ENCODE measurements around the gene RASSF9. TPM values are rescaled to one million over a fixed set of nuclear protein-coding genes. Genes with fewer than 3 reads are reported as not detected.

Gene RASSF9
- total RNA-seq: 1 to 10 TPM; 1.2 to 3.6 (median 2.1) TPM

- intact Hi-C loops (cut with DNase I): no loop called here
- no peak for DNase-seq (ENCODE audit: extremely low spot score)
- H3K36me3 ChIP-seq: no peaks in the 10 kb centered on the region
- H3K4me3 ChIP-seq: peak within 1 kb of the TSS; percentile 37 to 55 (median 52)
- no peaks in the 10 kb centered on the region for H3K27me3 ChIP-seq
- no peaks in the 10 kb centered on the region for H3K9me3 ChIP-seq
- 32% methylated on average over 15 of the region's 15 CpGs for WGBS
- H3K4me1 ChIP-seq: peaks cover 6 to 18% (median 16%) of the 10 kb centered on the region in 4 donors
- TF ChIP-seq POLR2AphosphoS5 (IDR thresholded peaks at IDR 0.05): peak in 1 of 2 donors; percentile 47
- no peak for TF ChIP-seq CTCF (IDR thresholded peaks at IDR 0.05)
- no peak for TF ChIP-seq POLR2A (IDR thresholded peaks at IDR 0.05; ENCODE audit: low read depth)
- TF ChIP-seq EP300 (IDR thresholded peaks at IDR 0.05): no peak
- peak within 1 kb of the TSS; percentile 67 to 72 (median 70) for H3K27ac ChIP-seq (replicated peaks in 1 of 4)
These were observed at the start of gene RASSF9 for GRCh38 chr12:85836197-85837090. TSS of gene RASSF9 (minus strand) at chr12:85836409. CDS start at chr12:85836201, 208 bp downstream.

GRCh38 chr12:85883763-85884162 is 47.6 kb upstream of the RASSF9 start:
- intact Hi-C loops (cut with DNase I): no loop called here
- no peaks in the 10 kb centered on the region for H3K9me3 ChIP-seq

GRCh38 chr12:85877459-85877858 is 41.2 kb upstream of the RASSF9 start:
- H3K27me3 ChIP-seq: peaks cover 0 to 8% (median 0%) of the 10 kb centered on the region in 4 donors
- no peaks in the 10 kb centered on the region for H3K36me3 ChIP-seq
- H3K27ac ChIP-seq (replicated peaks in 1 of 4): no peak overlapping the region
- no peak overlapping the region for H3K4me3 ChIP-seq
- WGBS: 62% methylated on average over 3 of the region's 3 CpGs
- no peaks in the 10 kb centered on the region for H3K9me3 ChIP-seq
- intact Hi-C loops (cut with DNase I): no loop called here
- DNase-seq (ENCODE audit: extremely low spot score): no peak
- no peaks in the 10 kb centered on the region for H3K4me1 ChIP-seq
- TF ChIP-seq CTCF (IDR thresholded peaks at IDR 0.05) (no peak), POLR2A (IDR thresholded peaks at IDR 0.05; ENCODE audit: low read depth) (no peak), EP300 (IDR thresholded peaks at IDR 0.05) (no peak), POLR2AphosphoS5 (IDR thresholded peaks at IDR 0.05) (no peak)

More at GRCh38 chr12:85883763-85884162, 47.6 kb upstream of the RASSF9 start:
- Histone ChIP-seq H3K27ac (replicated peaks in 1 of 4) (no peak overlapping the region), H3K4me3 (no peak overlapping the region), H3K4me1 (no peaks in the 10 kb centered on the region), H3K27me3 (peaks cover 0 to 8% (median 0%) of the 10 kb centered on the region in 4 donors), H3K36me3 (no peaks in the 10 kb centered on the region)
- TF ChIP-seq POLR2AphosphoS5 (IDR thresholded peaks at IDR 0.05) (no peak), CTCF (IDR thresholded peaks at IDR 0.05) (no peak), POLR2A (IDR thresholded peaks at IDR 0.05; ENCODE audit: low read depth) (no peak), EP300 (IDR thresholded peaks at IDR 0.05) (no peak)
- DNase-seq (ENCODE audit: extremely low spot score): no peak

- TF ChIP-seq CTCF (IDR thresholded peaks at IDR 0.05): no peak
- TF ChIP-seq POLR2A (IDR thresholded peaks at IDR 0.05; ENCODE audit: low read depth): no peak
- no peak for TF ChIP-seq EP300 (IDR thresholded peaks at IDR 0.05)
- intact Hi-C loops (cut with DNase I): no loop called here
- no peak for DNase-seq (ENCODE audit: extremely low spot score)
These were observed 37.8 kb upstream of the RASSF9 start, which contains the start of gene NTS for GRCh38 chr12:85874031-85874461. TSS of gene NTS (plus strand) at chr12:85874295. CDS start at chr12:85874404, 109 bp downstream.

More at GRCh38 chr12:85874031-85874461, 37.8 kb upstream of the RASSF9 start, which contains the start of gene NTS:
- Histone ChIP-seq H3K4me1 (no peaks in the 10 kb centered on the region), H3K27me3 (no peaks in the 10 kb centered on the region), H3K27ac (replicated peaks in 1 of 4) (no peak within 1 kb of the TSS), H3K4me3 (no peak within 1 kb of the TSS), H3K36me3 (no peaks in the 10 kb centered on the region), H3K9me3 (no peaks in the 10 kb centered on the region)
- WGBS: 10% methylated on average over 3 of the region's 3 CpGs

All from esophagus muscularis mucosa (tissue), 4 donors.